ENCODE data around the gene IGSF21. TPM values are rescaled to one million over a fixed set of nuclear protein-coding genes. Genes with fewer than 3 reads are reported as not detected.

IGSF21 gene
- total RNA-seq, 1 experiment from 2014 or later: 5.2 TPM

DNA sequence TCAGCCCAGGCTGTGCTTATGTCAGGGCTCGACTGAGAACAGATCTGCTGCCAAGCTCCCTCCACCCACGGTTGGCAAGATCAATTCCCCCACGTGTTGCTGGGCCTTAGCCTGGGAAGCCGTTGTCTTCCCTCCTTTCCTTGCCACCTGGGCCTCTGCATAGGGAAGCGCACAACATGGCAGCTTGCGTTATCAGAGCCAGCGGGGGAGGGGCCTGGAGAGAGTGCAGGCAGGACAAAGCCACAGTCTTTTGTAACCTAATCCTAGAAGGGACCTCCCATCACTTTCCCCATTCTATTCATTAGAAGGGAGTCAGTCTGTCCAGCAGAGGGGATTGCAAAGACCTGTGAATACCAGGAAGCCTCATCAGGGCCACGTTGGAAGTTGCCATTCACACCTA lies 17.0 kb upstream of the IGSF21 start:
- Histone ChIP-seq H3K9me3 (ENCODE audit: control insufficient read depth, low read depth, low read length) (no peaks in the 10 kb centered on the region), H3K27ac (ENCODE audit: insufficient read length, low read depth, low read length) (no peak overlapping the region), H3K79me1 (ENCODE audit: insufficient read depth, low read depth, low read length, poor library complexity, severe bottlenecking) (no peaks in the 10 kb centered on the region), H4K8ac (replicated peaks; ENCODE audit: insufficient read length, low read depth, low read length) (no peak overlapping the region), H2BK15ac (ENCODE audit: low read depth, low read length) (no peak overlapping the region), H3T11ph (ENCODE audit: low read length) (no peak overlapping the region), H3K14ac (ENCODE audit: insufficient read depth, low read length) (peak overlapping the region; percentile 94), H2BK5ac (ENCODE audit: insufficient read length, low read length) (no peak overlapping the region), H3K23ac (ENCODE audit: insufficient read length, low read depth, low read length) (no peak overlapping the region), H3K27me3 (ENCODE audit: insufficient read depth, low read length) (no peaks in the 10 kb centered on the region), H2BK120ac (ENCODE audit: low read depth, low read length, poor library complexity, severe bottlenecking) (no peak overlapping the region), H3K56ac (ENCODE audit: insufficient read length, low read depth, low read length) (no peak overlapping the region), H2AFZ (ENCODE audit: low read length) (peak overlapping the region; percentile 88), H2AK5ac (ENCODE audit: insufficient read length, low read length) (no peak overlapping the region), H2BK20ac (ENCODE audit: low read depth, low read length, poor library complexity, severe bottlenecking) (no peak overlapping the region), H3K18ac (ENCODE audit: insufficient read length, low read depth, low read length) (peak overlapping the region; percentile 92), H3K4ac (ENCODE audit: low read depth, low read length) (no peak overlapping the region), H2BK12ac (ENCODE audit: insufficient read length, low read depth, low read length) (peak overlapping the region; percentile 25), H4K91ac (ENCODE audit: insufficient read length, low read depth, low read length) (no peak overlapping the region), H4K5ac (ENCODE audit: insufficient read length, low read depth, low read length) (peak overlapping the region; percentile 91), H3K4me2 (ENCODE audit: insufficient read depth, insufficient read length, low read length) (no peak overlapping the region), H3K9ac (ENCODE audit: extremely low read depth, insufficient read length, low read length) (no peak overlapping the region), H3K4me1 (ENCODE audit: insufficient read depth, low read length) (peaks cover 19% of the 10 kb centered on the region), H3K79me2 (ENCODE audit: insufficient read depth, low read length) (no peaks in the 10 kb centered on the region), H3K23me2 (ENCODE audit: insufficient read length, low read depth, low read length, poor library complexity, severe bottlenecking) (peaks cover 2% of the 10 kb centered on the region), H4K20me1 (ENCODE audit: control insufficient read depth, insufficient read depth, insufficient read length) (no peaks in the 10 kb centered on the region)
- H3K9me3 Mint-ChIP-seq: peaks cover 15 to 16% of the 10 kb centered on the region in 2 experiments
- H3K4me3 Mint-ChIP-seq: no peak overlapping the region; a peak in 1 of 5 replicates
- H3K27ac Mint-ChIP-seq: no peak overlapping the region
- H3K4me1 Mint-ChIP-seq: peaks cover 39 to 52% of the 10 kb centered on the region in 2 experiments
- TF ChIP-seq, protein P1, sequence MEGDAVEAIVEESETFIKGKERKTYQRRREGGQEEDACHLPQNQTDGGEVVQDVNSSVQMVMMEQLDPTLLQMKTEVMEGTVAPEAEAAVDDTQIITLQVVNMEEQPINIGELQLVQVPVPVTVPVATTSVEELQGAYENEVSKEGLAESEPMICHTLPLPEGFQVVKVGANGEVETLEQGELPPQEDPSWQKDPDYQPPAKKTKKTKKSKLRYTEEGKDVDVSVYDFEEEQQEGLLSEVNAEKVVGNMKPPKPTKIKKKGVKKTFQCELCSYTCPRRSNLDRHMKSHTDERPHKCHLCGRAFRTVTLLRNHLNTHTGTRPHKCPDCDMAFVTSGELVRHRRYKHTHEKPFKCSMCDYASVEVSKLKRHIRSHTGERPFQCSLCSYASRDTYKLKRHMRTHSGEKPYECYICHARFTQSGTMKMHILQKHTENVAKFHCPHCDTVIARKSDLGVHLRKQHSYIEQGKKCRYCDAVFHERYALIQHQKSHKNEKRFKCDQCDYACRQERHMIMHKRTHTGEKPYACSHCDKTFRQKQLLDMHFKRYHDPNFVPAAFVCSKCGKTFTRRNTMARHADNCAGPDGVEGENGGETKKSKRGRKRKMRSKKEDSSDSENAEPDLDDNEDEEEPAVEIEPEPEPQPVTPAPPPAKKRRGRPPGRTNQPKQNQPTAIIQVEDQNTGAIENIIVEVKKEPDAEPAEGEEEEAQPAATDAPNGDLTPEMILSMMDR (conservative IDR thresholded peaks at IDR 0.05): no peak
- DNase-seq: peak; percentile 67
- H3K36me3 Mint-ChIP-seq (ENCODE audit: insufficient read depth in 1 of 3, low read depth in 3 of 3): peaks cover 7 to 19% (median 9%) of the 10 kb centered on the region in 3 experiments; a peak in 6 of 7 replicates
- H3K27me3 Mint-ChIP-seq (ENCODE audit: low read depth): peaks cover 12% of the 10 kb centered on the region
- no CpG with 5 or more reads among the region's 8 CpGs for WGBS (ENCODE audit: extremely low coverage, insufficient read length, low lambda C conversion rate)

Measured in H9 (cell line).